Sigmoid colon (tissue), 4 donors: Measurements from ENCODE around the gene CDC37L1.

ENCODE experiments used
- CTCF ChIP-seq, 4 experiments: fragments of 450-650 bp in 3 of 4; fragments of 200-600 bp in 1 of 4; IDR thresholded peaks; one replicate each; pipeline ENCODE4 v1.5.1; 2016 to 2019; ENCODE audit warnings: antibody characterized with exemption in 4 of 4, mild to moderate bottlenecking in 3 of 4, moderate library complexity in 2 of 4
- EP300 ChIP-seq, 4 donors: sonication (generic); formaldehyde crosslinking; IDR thresholded peaks; one replicate each; pipeline ENCODE4 v1.6.1; 2017; ENCODE audit warnings: antibody characterized with exemption in 4 of 4
- POLR2AphosphoS5 ChIP-seq, 4 donors: sonication (generic); formaldehyde crosslinking; IDR thresholded peaks; one replicate each; pipeline ENCODE4 v1.6.1; 2017; ENCODE audit warnings: antibody characterized with exemption in 4 of 4

GRCh38 chr9:4740388-4740637 is 60.9 kb downstream of the CDC37L1 start:
- TF ChIP-seq CTCF (IDR thresholded peaks at IDR 0.05) (no peak), POLR2AphosphoS5 (IDR thresholded peaks at IDR 0.05) (no peak), EP300 (IDR thresholded peaks at IDR 0.05) (no peak)
